Neural cell (in vitro differentiated cells): Measurements from ENCODE around the gene CKB.

Experiments used
- EP300 ChIP-seq: fragments of 450-650 bp; conservative IDR thresholded peaks from 2 replicates; pipeline ENCODE4 v1.6.1; 2014; ENCODE audit warnings: antibody characterized with exemption, mild to moderate bottlenecking, moderate library complexity; ENCODE audit not compliant: poor library complexity, severe bottlenecking
- EZH2 ChIP-seq: fragments of 200-600, 300-800 bp; shearing (Covaris generic), sonication (generic); IDR thresholded peaks from 2 replicates; pipeline ENCODE4 v1.6.1; 2014; ENCODE audit warnings: antibody characterized with exemption, low read length, borderline replicate concordance, mild to moderate bottlenecking; ENCODE audit not compliant: insufficient read depth, poor library complexity, severe bottlenecking
- MXI1 ChIP-seq: fragments of 450-650 bp; conservative IDR thresholded peaks from 2 replicates; pipeline ENCODE4 v1.6.1; 2014; ENCODE audit warnings: antibody characterized with exemption, mild to moderate bottlenecking; ENCODE audit not compliant: poor library complexity, severe bottlenecking
- POLR2AphosphoS5 ChIP-seq: IDR thresholded peaks from 2 replicates; pipeline ENCODE4 v1.6.1; 2012
- RAD21 ChIP-seq: fragments of 450-650 bp; conservative IDR thresholded peaks from 2 replicates; pipeline ENCODE4 v1.6.1; 2014; ENCODE audit warnings: antibody characterized with exemption, mild to moderate bottlenecking, moderate library complexity
- SMC3 ChIP-seq: fragments of 450-650 bp; conservative IDR thresholded peaks from 2 replicates; pipeline ENCODE4 v1.6.1; 2014; ENCODE audit warnings: antibody characterized with exemption, mild to moderate bottlenecking, moderate library complexity; ENCODE audit not compliant: poor library complexity
- TAF1 ChIP-seq: IDR thresholded peaks from 2 replicates; pipeline ENCODE4 v1.6.1; 2012; ENCODE audit warnings: low read depth
- TF ChIP-seq, protein P1 (sequence below): fragments of 450-650 bp; IDR thresholded peaks from 2 replicates; pipeline ENCODE4 v1.5.1; 2014; ENCODE audit warnings: antibody characterized with exemption, mild to moderate bottlenecking, moderate library complexity; ENCODE audit not compliant: poor library complexity, severe bottlenecking
- TF ChIP-seq, protein P2 (sequence below): IDR thresholded peaks from 2 replicates; pipeline ENCODE4 v1.6.1; 2012; ENCODE audit warnings: borderline replicate concordance

DNA sequence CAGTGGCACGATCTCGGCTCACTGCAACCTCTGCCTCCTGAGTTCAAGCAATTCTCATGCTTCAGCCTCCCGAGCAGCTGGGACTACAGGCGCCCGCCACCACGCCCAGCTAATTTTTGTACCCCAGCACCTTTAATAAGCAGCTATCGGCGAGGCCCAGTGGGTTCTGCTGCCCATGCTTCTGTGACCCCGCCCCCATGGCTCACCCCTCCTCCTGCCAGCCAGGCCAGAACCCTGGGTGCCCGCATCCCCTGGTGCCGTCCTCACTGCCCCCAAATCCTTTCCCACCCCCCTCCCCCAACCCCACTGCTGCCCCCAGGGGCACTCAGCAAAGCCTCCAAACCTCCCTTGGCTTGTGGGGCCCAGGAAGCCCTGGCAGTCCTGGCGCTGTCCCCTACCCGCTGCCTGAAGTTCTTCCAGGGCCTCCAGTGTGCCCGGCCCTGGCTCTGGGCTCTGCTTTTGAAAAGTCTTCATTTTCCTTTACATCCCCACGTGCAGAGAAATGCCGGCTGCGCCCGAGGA, 25.4 kb upstream of the CKB start:
- TF ChIP-seq, protein P1, sequence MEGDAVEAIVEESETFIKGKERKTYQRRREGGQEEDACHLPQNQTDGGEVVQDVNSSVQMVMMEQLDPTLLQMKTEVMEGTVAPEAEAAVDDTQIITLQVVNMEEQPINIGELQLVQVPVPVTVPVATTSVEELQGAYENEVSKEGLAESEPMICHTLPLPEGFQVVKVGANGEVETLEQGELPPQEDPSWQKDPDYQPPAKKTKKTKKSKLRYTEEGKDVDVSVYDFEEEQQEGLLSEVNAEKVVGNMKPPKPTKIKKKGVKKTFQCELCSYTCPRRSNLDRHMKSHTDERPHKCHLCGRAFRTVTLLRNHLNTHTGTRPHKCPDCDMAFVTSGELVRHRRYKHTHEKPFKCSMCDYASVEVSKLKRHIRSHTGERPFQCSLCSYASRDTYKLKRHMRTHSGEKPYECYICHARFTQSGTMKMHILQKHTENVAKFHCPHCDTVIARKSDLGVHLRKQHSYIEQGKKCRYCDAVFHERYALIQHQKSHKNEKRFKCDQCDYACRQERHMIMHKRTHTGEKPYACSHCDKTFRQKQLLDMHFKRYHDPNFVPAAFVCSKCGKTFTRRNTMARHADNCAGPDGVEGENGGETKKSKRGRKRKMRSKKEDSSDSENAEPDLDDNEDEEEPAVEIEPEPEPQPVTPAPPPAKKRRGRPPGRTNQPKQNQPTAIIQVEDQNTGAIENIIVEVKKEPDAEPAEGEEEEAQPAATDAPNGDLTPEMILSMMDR: no peak
- TF ChIP-seq, protein P2, sequence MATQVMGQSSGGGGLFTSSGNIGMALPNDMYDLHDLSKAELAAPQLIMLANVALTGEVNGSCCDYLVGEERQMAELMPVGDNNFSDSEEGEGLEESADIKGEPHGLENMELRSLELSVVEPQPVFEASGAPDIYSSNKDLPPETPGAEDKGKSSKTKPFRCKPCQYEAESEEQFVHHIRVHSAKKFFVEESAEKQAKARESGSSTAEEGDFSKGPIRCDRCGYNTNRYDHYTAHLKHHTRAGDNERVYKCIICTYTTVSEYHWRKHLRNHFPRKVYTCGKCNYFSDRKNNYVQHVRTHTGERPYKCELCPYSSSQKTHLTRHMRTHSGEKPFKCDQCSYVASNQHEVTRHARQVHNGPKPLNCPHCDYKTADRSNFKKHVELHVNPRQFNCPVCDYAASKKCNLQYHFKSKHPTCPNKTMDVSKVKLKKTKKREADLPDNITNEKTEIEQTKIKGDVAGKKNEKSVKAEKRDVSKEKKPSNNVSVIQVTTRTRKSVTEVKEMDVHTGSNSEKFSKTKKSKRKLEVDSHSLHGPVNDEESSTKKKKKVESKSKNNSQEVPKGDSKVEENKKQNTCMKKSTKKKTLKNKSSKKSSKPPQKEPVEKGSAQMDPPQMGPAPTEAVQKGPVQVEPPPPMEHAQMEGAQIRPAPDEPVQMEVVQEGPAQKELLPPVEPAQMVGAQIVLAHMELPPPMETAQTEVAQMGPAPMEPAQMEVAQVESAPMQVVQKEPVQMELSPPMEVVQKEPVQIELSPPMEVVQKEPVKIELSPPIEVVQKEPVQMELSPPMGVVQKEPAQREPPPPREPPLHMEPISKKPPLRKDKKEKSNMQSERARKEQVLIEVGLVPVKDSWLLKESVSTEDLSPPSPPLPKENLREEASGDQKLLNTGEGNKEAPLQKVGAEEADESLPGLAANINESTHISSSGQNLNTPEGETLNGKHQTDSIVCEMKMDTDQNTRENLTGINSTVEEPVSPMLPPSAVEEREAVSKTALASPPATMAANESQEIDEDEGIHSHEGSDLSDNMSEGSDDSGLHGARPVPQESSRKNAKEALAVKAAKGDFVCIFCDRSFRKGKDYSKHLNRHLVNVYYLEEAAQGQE: no peak
- TF ChIP-seq POLR2AphosphoS5 (no peak), EP300 (no peak), EZH2 (no peak), MXI1 (no peak), TAF1 (no peak), RAD21 (no peak), SMC3 (no peak)
